ENCODE measurements around the gene MZB1.
"Not testable (repeated sequence)": the region's sequence is repeated elsewhere in the genome, so short reads cannot be mapped to it uniquely, and the experiment has no call there.

The MZB1 gene

DNA sequence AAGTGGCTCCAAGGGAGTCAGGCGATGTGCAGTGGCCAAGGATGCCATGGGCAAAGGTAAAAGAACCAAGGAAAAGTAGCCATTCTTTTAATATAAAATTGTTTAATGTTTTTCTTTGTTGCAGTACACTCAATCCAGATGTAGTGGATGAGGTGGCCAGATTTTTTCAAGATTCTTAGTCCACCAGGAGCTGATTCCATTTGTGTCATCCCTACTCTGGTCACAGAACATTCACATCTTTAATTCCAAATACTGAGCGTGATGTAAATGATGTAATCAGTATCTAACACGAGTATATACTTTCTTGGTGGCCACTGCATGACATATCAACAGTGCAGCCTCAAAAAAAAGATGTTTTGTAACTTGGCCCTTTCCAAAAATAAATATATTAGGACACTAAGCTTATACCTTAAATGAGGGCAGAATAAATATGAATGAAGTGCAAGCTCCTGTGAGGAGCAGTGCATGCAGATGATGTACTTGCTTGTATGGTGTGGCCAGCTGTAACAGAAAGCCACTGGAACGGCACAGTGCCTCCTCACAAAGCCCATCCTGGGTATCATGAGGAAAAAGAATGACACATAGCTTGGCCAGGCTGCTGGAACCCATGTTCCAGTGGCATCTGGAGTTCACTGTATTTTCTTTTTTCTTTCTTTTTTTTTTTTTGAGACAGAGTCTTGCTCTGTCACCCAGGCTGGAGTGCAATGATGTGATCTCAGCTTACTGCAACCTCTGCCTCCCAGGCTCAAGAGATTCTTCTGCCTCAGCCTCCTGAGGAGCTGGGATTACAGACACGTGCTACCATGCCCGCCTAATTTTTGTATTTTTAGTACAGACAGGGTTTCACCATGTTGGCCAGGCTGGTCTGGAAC is 20.6 kb upstream of the MZB1 start:
- no peak for DNase-seq (ENCODE audit: low spot score)

DNA sequence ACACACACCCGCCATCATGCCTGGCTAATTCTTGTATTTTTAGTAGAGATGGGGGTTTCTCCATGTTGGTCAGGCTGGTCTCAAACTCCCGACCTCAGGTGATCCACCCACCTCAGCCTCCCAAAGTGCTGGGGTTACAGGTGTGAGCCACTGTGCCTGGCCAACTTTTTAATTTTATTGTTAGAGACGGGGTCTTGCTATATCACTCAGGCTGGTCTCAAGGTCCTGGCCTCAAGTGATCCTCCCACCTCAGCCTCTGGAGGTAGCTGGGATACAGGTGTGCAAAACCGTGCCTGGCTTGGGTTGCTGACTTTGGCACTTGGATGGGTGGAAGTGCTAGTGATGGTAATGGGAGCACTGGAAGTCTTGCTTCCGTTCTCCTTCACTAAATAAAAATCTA is 19.4 kb upstream of the MZB1 start:
- DNase-seq (ENCODE audit: low spot score) = not testable (repeated sequence)

DNA sequence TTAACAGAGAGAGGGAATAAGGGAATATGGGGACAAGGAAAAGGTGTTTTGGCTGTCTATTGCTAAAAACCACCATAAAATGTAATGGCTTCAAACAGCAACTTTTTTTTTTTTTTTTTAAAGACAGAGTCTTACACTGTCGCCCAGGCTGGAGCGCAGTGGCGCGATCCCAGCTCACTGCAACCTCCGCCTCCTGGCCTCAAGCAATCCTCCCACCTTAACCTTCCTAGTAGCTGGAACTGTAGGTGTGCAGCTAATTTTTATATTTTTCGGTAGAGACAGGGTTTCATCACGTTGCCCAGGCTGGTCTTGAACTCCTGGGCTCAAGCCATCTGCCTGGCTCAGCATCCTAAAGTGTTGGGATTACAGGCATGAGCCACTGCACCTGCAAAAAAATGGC is 18.5 kb upstream of the MZB1 start:
- no peak for DNase-seq (ENCODE audit: low spot score)

DNA sequence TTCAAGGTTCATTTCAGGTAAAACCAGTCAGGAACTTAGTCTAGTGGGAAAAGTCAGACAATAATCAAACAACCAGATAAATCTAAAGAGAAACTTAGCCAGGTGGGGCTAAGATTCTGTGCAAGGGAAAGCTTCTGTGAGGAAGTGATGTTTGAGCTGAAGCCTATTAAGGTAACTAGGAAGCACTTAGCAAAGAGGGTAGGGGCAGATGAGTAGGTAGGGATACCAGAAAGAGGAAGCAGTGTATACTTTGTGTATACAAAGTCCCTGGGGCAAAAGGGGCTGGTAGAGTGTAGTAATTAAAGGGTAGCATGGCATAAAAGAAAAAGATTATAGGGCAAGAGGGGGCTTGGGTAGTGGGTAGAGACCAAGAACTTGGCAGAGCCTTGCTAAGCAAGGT is 17.8 kb upstream of the MZB1 start:
- no peak for DNase-seq (ENCODE audit: low spot score)

DNA sequence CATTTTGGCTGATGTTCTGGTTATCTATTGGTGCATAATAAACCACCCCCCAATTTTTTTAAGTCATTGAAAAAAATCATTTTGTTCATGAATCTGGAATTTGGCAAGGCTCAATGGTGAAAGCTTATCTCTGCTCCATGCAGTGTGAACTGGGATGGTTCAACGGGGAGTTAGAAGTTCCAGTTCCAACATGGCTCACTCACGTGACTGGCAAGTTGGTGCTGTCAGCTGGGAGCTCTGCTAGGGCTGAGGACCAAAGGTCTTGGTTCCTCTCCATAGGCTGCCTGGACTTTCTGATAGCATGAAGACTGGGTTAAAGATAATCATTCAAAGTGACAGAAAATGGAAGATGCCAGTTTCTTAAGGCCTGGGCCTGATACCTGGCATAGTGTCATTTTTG is 17.2 kb upstream of the MZB1 start:
- no peak for DNase-seq (ENCODE audit: low spot score)

DNA sequence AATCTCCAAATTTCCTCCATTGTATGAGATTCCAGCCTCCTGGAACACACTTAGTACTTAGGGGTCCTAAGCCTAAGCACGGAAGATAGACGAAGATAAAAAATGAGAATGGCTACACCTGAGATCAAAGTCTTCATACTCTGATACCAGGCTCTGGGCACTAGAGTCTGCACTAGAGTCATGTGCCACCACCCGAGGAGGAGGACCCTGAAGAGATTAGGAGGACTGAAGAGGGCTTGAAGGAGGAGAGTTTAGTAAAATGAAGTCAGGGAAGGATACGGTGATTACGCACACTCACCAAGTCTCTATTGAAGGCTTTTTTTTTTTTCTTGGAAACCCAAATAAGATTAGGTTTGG is 14.7 kb upstream of the MZB1 start:
- no peak for DNase-seq (ENCODE audit: low spot score)

DNA sequence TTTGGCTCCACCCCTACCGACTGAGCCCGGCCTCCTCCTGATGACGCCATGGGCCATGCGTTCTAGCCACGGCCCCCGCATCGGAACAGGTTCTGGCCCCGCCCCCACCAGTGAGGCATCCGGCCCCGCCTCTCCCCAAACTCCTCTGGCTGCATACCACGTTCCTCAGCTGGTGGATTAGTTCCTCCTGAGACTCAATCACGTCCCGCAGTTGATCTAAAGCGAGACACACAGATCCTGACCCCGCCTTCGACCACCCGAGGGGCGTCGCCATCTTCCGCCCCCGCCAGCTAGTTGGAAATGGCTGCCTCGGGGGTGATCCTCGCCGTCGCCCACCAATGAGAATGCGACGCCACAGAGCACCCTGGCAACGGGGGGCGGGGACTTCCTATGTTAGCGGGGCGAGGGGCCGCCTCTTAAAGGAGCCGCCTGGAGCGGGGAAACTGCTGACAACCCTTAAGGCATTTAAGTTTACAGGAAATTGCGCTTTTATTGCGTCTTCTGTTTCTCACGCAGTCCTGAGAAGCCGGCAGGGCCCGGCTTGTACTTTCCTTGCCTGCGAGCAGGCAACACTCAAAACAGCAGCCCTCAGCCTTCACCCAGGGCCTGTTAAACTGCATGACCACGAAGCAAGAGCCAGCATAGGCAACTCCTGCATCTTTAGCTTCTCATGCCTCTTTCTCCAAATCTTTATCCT is 14.2 kb upstream of the MZB1 start, which contains the start of gene SPATA24:
Gene SPATA24 (minus strand): TSS at position 303 of the 697 bp plus-strand sequence. CDS start 29 bp downstream, at position 274.
- peak; percentile 98 for DNase-seq (ENCODE audit: low spot score)

DNA sequence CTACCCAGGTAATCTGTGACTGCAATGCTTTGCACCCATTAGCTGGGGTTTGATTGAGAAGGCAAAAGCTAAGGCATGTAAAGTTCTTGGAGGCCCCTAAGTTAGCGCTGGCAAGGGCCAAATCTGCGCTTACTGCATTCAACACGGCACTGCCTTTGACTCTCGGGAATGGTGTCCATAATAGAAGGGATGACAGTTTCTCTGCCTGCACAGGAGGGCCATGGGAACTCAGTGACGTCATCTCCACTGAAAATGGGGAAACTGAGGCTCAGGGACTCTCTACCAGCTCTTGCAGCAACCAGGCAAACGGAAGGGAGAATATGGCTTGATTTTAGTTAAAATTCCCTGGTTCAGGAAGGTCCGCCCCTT is 13.7 kb upstream of the MZB1 start:
- no peak for DNase-seq (ENCODE audit: low spot score)

GRCh38 chr5:139402561-139403158 is 12.9 kb upstream of the MZB1 start:
- no peak for DNase-seq (ENCODE audit: low spot score)

DNA sequence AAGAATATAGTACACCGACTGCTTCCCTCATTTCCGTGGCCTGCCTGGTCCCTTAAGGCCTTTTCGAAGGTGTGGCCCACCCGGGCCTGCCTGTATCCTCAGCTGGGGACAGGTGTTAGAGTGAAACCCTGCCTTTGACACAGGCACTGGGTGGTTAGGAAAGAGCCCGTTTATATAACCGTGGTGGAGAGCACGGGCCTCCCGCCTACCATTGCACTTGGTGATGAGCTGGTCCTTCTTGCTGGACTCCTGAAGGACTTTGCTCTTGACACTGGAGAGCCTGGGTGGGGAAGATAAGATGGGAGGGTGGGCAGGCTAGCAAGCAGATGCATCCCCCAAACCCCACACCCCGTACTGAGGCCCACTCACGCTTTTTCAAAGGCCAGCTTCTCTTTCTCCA is 11.8 kb upstream of the MZB1 start:
- DNase-seq (ENCODE audit: low spot score) = no peak

GRCh38 chr5:139399501-139400121 is 9.9 kb upstream of the MZB1 start:
- DNase-seq (ENCODE audit: low spot score) = no peak

GRCh38 chr5:139397921-139398320 is 8.2 kb upstream of the MZB1 start:
- no peak for DNase-seq (ENCODE audit: low spot score)

DNA sequence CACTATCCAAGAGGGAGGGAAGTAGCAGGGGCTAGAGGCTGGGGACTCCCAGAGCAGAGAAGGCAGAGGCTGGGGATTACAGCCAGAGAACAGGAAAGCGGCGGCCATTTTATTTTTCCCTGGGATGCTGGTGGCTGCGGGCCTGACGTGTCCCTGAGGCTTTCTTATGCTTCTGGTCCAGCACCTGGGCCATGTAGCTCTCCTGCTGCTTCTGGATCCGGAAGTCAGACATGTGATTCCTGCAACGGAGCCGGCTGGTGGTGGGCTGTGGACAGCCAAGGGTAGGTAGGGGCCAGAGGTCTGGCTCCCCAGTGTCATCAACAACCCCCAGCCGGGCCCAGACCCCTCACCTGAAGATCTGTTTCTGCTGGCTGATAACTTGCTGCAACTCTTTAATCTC is 7.0 kb upstream of the MZB1 start:
- no peak for DNase-seq (ENCODE audit: low spot score)

GRCh38 chr5:139395844-139396640 is 6.3 kb upstream of the MZB1 start:
- no peak for DNase-seq (ENCODE audit: low spot score)

- DNase-seq (ENCODE audit: low spot score) = no peak
Measured at GRCh38 chr5:139394654-139395566, 5.2 kb upstream of the MZB1 start, which contains the start of gene PROB1. Gene PROB1 (minus strand): TSS chr5:139395104. CDS start chr5:139395081, 23 bp downstream.

- no peak for DNase-seq (ENCODE audit: low spot score)
Measured at GRCh38 chr5:139394123-139394653, 4.5 kb upstream of the MZB1 start.

GRCh38 chr5:139393497-139394122 is 3.9 kb upstream of the MZB1 start:
- DNase-seq (ENCODE audit: low spot score) = no peak

DNA sequence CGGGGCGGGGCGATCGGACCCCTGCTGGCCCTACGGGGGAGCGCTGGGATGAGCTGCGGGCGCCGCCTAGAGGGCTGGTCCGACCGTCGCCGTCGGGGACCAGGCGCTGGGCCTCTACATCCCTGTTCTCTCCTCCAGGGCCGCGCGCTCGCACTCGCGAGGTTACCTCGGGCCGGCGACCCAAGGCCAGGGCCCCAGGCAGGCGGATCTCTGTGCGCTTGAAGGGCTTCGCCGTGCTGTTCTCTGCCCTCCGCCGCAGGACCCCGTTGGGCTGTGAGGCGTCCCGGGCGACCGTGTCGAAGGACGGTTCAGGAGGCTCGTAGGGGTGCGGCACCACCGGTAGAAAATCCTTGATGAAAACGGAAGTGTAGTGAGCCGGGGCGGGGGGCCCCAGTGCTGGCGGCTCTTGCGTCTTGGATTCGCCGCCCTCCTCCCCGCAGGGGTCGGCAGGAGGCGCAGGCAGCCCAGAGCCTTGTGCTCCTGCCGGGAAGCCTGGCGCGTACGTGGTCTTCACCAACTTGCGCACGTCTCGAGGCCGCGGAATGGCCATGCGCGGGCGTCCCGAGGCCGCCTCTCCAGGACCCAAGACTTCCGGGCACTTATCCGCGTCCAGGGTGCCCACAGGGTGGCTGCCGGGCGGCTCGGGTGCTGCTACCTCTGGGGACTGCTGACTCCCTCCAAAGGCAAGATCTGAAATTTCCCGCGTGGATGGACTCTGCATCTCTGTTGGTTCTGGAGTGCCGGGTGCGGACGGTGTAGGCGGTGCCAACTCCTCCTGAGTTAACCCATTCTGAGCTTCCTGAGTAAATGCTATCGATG is 3.2 kb upstream of the MZB1 start:
- peak; percentile 64 for DNase-seq (ENCODE audit: low spot score)

GRCh38 chr5:139392324-139392677 is 2.6 kb upstream of the MZB1 start:
- peak; percentile 19 for DNase-seq (ENCODE audit: low spot score)

Data from LoVo (cell line).